H1 (cell line): Measurements from ENCODE around the gene CC2D1B. TPM values are rescaled to one million over a fixed set of nuclear protein-coding genes. Genes with fewer than 3 reads are reported as not detected.

Experiments
- BRCA1 ChIP-seq: IDR thresholded peaks from 2 replicates; pipeline ENCODE4 v1.6.1; 2012; ENCODE audit warnings: low read depth, low read length, improper control_type of control experiment
- CHD7 ChIP-seq: fragments of 300-600 bp; sonication (generic); IDR thresholded peaks from 2 replicates; pipeline ENCODE4 v1.7.1; 2012; ENCODE audit warnings: low read length, moderate library complexity, mild to moderate bottlenecking, inconsistent platforms; ENCODE audit not compliant: insufficient replicate concordance
- FOSL1 ChIP-seq: IDR thresholded peaks from 2 replicates; pipeline ENCODE4 v1.6.1; 2011; ENCODE audit warnings: mild to moderate bottlenecking, low read depth, low read length, moderate library complexity; ENCODE audit not compliant: insufficient read depth
- GABPA ChIP-seq: IDR thresholded peaks from 2 replicates; pipeline ENCODE4 v1.6.1; 2011; ENCODE audit warnings: mild to moderate bottlenecking, low read length, moderate library complexity, borderline replicate concordance; ENCODE audit not compliant: insufficient read depth
- HDAC6 ChIP-seq: IDR thresholded peaks from one replicate; pipeline ENCODE4 v1.7.1; 2012; ENCODE audit warnings: low read depth, mild to moderate bottlenecking, inconsistent platforms, low read length, moderate library complexity
- NANOG ChIP-seq: IDR thresholded peaks from 2 replicates; pipeline ENCODE4 v1.6.1; 2011; ENCODE audit warnings: low read length, low read depth, mild to moderate bottlenecking, inconsistent platforms; ENCODE audit not compliant: insufficient read depth, poor library complexity, severe bottlenecking
- POU5F1 ChIP-seq: IDR thresholded peaks from 2 replicates; pipeline ENCODE4 v1.6.1; 2011; ENCODE audit warnings: low read depth, mild to moderate bottlenecking, low read length, moderate library complexity
- SIN3A ChIP-seq, 2 experiments: IDR thresholded peaks in 1 of 2; conservative IDR thresholded peaks in 1 of 2; 2 replicates each; pipeline ENCODE4 v1.6.1; 2011 to 2012; ENCODE audit warnings: low read length in 2 of 2, improper control_type of control experiment in 1 of 2, low read depth in 1 of 2, mild to moderate bottlenecking in 1 of 2
- SP1 ChIP-seq: IDR thresholded peaks from 2 replicates; pipeline ENCODE4 v1.6.1; 2011; ENCODE audit warnings: low read depth, low read length
- SUZ12 ChIP-seq: fragments of 200-600 bp; sonication (generic); IDR thresholded peaks from 2 replicates; pipeline ENCODE4 v1.6.1; 2012; ENCODE audit warnings: mild to moderate bottlenecking, inconsistent platforms, low read length, moderate library complexity, mixed read lengths
- polyA plus RNA-seq, 7 experiments: library from polyadenylated mRNA; depleted of rRNA in 3 of 7; stranded (reverse) in 5 of 7; unstranded in 2 of 7; fragments of >200 nt in 5 of 7; fragments of 200-250 nt in 2 of 7; gene quantifications; 1 replicate in 5 of 7; 2 replicates in 1 of 7; 4 replicates in 1 of 7; pipeline versions ENCODE4 v1.2.1 to v1.2.3, GENCODE V29; 2011 to 2013; ENCODE audit warnings: missing spikeins in 2 of 7, mixed read lengths in 2 of 7
- total RNA-seq: library from RNA; stranded (reverse); fragmentation: NEBNext Ultra II Directional; extraction: Animal tissue kit (Norgen Biotek cat#: 25700); gene quantifications from 2 replicates; pipeline ENCODE4 v1.2.1, GENCODE V29; 2021

The CC2D1B gene
- total and polyA plus RNA-seq, 2 of the 8 experiments (the other 6 are each of a cell fraction or from before 2014, with no cell fraction given): 7.4 to 13.1 TPM

- TF ChIP-seq CHD7 (no peak), FOSL1 (no peak), SUZ12 (no peak), HDAC6 (no peak), BRCA1 (no peak), SP1 (no peak), NANOG (no peak), GABPA (no peak), POU5F1 (no peak), SIN3A (conservative IDR thresholded peaks at IDR 0.05 in 1 of 2, IDR thresholded peaks at IDR 0.05 in 1 of 2; ENCODE audit: low read depth in 1 of 2, low read length in 2 of 2) (no peak)
Measured at GRCh38 chr1:52334906-52335528, 31.0 kb downstream of the CC2D1B start (continued).
